Measurements from ENCODE around the gene SLC52A3. TPM values are rescaled to one million over a fixed set of nuclear protein-coding genes. Genes with fewer than 3 reads are reported as not detected.

The SLC52A3 gene
- total and polyA plus RNA-seq, 4 donors = 0.06 to 0.08 (median 0.06) TPM; not detected in 1

Other genes with a start within 250 kb of the SLC52A3 start
- gene CSNK2A1, start 224.7 kb downstream of the SLC52A3 start, total RNA-seq = 10 to 100 TPM; 60.2 to 60.3 TPM
- 10 to 100 TPM; 17.0 to 19.3 TPM for gene CSNK2A1, start 224.7 kb downstream of the SLC52A3 start, polyA plus RNA-seq
- gene TCF15, start 158.2 kb downstream of the SLC52A3 start, total RNA-seq = not detected
- not detected for gene TCF15, start 158.2 kb downstream of the SLC52A3 start, polyA plus RNA-seq
- 10 to 100 TPM; 22.8 to 26.8 TPM for gene SRXN1, start 115.3 kb downstream of the SLC52A3 start, total RNA-seq
- gene SRXN1, start 115.3 kb downstream of the SLC52A3 start, polyA plus RNA-seq = 10 to 100 TPM; 14.3 to 60.2 TPM
- not detected for gene SCRT2, start 92.7 kb downstream of the SLC52A3 start, total RNA-seq
- not detected for gene SCRT2, start 92.7 kb downstream of the SLC52A3 start, polyA plus RNA-seq
- gene FAM110A, start 65.2 kb upstream of the SLC52A3 start, total RNA-seq = 1 to 10 TPM; 1.5 to 6.7 TPM
- 1 to 10 TPM; 1.2 to 2.4 TPM for gene FAM110A, start 65.2 kb upstream of the SLC52A3 start, polyA plus RNA-seq
- under 1 TPM; 0.05 to 0.08 TPM for gene ANGPT4, start 147.8 kb upstream of the SLC52A3 start, total RNA-seq
- gene ANGPT4, start 147.8 kb upstream of the SLC52A3 start, polyA plus RNA-seq = under 1 TPM; 0.07 to 0.13 TPM
- not detected for gene RSPO4, start 233.8 kb upstream of the SLC52A3 start, total RNA-seq
- not detected for gene RSPO4, start 233.8 kb upstream of the SLC52A3 start, polyA plus RNA-seq